Lower leg skin (tissue), 4 donors: Measurements from ENCODE around the gene EXOC6B. TPM values are rescaled to one million over a fixed set of nuclear protein-coding genes. Genes with fewer than 3 reads are reported as not detected.

ENCODE experiments used
- DNase-seq, 2 donors: peaks; one replicate each; pipeline ENCODE4 v3.0.0-alpha.2; 2019; ENCODE audit warnings: low spot score in 2 of 2
- H3K4me3 ChIP-seq: fragments of 200-600 bp; sonication (generic); 2 replicates; pipeline ENCODE4 v1.5.1; 2017; ENCODE audit warnings: mild to moderate bottlenecking, low read depth; ENCODE audit not compliant: poor library complexity, severe bottlenecking
- POLR2A ChIP-seq, 2 donors: fragments of 450-650 bp; IDR thresholded peaks; one replicate each; pipeline ENCODE4 v1.6.1; 2016 to 2017; ENCODE audit warnings: antibody characterized with exemption in 2 of 2, mild to moderate bottlenecking in 1 of 2, moderate library complexity in 1 of 2
- WGBS, 2 donors: methylation state at CpG; one replicate each; pipeline ENCODE4 v1.1.5; 2018; 5-methylcytosine and 5-hydroxymethylcytosine counted together
- intact Hi-C: fragments of 100-400 bp; cut with DNase I; formaldehyde crosslinking; loops from one replicate; pipeline ENCODE4 v1.15.0; 2023; ENCODE audit warnings: low total_unique reads
- total RNA-seq, 4 donors: library from RNA; depleted of rRNA; stranded (reverse); fragments of >200 nt; gene quantifications; one replicate each; pipeline ENCODE4 v1.1.0, GENCODE V29; 2016
- TF ChIP-seq, protein P1 (sequence below), 3 donors: fragments of 450-650 bp; IDR thresholded peaks; one replicate each; pipeline ENCODE4 v1.5.1; 2016; ENCODE audit warnings: antibody characterized with exemption in 3 of 3, mild to moderate bottlenecking in 3 of 3, moderate library complexity in 2 of 3

The EXOC6B gene
- total RNA-seq, 4 donors from 2014 or later: 85.8 to 164 (median 103) TPM

DNA sequence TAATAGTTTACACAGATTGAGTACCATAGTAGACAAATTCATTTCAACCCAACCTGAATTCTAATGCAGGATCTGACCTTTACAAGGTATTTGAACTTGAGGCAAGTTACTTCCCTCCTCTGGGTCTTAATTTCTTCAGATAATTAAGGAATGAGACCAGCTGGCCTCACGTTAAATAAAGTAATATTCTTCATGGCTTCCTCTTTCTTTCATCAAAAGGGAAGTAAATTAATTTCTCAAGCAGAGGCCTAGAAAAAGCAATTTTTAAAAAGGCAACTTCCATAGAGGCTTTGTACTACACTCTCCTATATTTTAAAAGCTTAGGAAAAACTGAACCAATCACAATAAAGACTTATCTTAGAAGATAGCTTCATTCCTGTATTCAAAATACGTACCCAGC is 109.2 kb downstream of the EXOC6B start:
- no peak overlapping the region for H3K4me3 ChIP-seq
- DNase-seq: no peak
- no peak for TF ChIP-seq POLR2A (IDR thresholded peaks at IDR 0.05)
- TF ChIP-seq, protein P1, sequence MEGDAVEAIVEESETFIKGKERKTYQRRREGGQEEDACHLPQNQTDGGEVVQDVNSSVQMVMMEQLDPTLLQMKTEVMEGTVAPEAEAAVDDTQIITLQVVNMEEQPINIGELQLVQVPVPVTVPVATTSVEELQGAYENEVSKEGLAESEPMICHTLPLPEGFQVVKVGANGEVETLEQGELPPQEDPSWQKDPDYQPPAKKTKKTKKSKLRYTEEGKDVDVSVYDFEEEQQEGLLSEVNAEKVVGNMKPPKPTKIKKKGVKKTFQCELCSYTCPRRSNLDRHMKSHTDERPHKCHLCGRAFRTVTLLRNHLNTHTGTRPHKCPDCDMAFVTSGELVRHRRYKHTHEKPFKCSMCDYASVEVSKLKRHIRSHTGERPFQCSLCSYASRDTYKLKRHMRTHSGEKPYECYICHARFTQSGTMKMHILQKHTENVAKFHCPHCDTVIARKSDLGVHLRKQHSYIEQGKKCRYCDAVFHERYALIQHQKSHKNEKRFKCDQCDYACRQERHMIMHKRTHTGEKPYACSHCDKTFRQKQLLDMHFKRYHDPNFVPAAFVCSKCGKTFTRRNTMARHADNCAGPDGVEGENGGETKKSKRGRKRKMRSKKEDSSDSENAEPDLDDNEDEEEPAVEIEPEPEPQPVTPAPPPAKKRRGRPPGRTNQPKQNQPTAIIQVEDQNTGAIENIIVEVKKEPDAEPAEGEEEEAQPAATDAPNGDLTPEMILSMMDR (IDR thresholded peaks at IDR 0.05): no peak
- intact Hi-C loops: no loop called here
- 37 to 88% methylated on average over 2 of the region's 2 CpGs for WGBS, 2 donors

DNA sequence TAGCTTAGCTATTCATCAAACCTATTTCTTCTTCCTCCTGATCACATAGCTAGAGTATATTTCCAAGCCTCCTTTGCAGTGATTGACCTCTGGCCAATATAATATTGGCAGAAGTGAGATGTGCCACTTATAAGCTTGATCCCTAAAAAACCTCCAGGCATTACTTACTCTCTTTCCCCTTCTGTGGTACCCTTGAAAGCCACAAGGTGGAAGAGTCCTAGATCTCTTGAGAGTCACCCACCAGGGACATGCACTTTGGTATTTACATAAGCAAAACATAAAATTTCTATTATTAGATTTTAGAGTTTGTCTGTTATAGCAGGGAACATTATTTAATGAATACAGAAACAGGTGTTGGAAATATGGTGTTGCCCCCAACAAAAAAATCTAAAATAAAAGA is 112.0 kb downstream of the EXOC6B start:
- DNase-seq: no peak
- no peak for TF ChIP-seq POLR2A (IDR thresholded peaks at IDR 0.05)
- TF ChIP-seq, protein P1 (IDR thresholded peaks at IDR 0.05): no peak
- H3K4me3 ChIP-seq: no peak overlapping the region
- intact Hi-C loops: no loop called here

DNA sequence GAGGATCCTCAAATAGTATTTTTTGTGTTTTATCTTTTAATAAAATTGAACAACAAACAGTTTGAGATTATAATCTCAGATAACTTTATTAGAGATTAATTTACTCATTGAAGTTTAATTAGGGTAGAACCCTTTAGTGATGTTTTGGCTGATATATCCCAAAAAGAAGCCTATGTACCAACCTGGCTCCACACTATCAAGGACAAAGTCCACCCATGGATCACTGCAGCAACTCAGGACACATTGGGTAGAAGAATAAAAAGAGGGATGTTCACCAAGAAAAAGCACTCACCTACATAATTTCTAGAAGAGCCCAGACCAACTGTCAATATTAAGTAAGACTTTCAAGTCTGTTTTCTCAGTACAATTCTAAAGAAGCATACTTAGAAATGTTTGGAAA is 112.9 kb downstream of the EXOC6B start:
- DNase-seq: no peak
- H3K4me3 ChIP-seq: no peak overlapping the region
- TF ChIP-seq, protein P1 (IDR thresholded peaks at IDR 0.05): no peak
- TF ChIP-seq POLR2A (IDR thresholded peaks at IDR 0.05): no peak
- intact Hi-C loops: no loop called here

DNA sequence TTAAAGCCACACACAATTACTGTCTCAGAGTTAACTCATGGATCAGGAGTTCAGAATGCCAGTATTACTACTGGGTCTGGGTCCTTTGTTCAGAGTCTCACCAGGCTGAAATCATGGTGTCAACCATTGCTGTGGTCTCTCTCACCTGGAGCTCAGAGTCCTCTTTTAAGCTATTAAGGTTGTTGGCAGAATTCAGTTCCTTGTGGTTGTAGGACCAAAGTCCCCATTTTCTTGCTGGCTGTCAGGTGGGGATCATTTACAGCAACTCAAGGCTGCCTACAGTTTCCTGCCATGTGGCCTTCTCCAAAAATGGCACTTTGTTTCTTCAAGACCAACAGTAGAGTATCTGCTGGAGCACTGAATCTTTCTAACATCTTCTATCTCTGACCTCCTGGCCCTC is 113.5 kb downstream of the EXOC6B start:
- no peak for TF ChIP-seq POLR2A (IDR thresholded peaks at IDR 0.05)
- TF ChIP-seq, protein P1 (IDR thresholded peaks at IDR 0.05): no peak
- intact Hi-C loops: no loop called here
- no peak for DNase-seq
- H3K4me3 ChIP-seq: no peak overlapping the region

DNA sequence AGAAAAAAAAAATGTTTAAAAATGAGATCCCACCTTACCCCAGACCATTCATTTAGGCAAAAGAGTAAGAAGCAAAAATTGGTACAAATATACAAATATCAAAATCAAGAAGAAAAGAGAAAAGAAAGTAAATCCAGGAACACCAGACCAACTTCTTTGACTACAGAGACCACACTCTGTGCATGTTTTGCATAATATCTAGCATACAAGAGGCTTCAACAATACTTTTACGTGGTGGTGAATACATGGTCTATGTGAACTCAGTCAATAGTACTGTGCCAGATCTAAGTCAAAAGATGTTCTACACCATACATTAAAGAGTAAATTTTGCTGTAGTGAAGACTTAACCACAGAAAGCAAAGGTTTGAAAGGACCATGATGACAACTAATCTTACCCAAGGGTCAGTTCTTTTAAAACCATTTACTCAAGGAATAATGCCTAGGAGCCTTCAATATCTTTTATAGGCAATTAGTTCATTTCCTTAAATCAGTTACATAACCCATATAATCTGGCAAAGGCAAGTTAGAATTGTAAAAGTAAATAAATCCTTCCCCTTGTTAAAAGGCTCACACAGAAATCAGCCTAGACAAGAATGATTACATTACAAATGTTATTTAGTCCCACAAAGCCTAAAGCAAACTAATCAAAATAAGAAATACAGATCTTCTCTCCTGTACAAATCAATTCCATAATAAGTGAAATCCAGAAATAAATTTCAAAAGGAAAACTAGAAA is 115.2 kb downstream of the EXOC6B start:
- TF ChIP-seq POLR2A (IDR thresholded peaks at IDR 0.05): no peak
- intact Hi-C loops: no loop called here
- no peak for DNase-seq
- no peak overlapping the region for H3K4me3 ChIP-seq
- WGBS, 2 donors: 92 to 96% methylated on average over 1 of the region's 1 CpG

DNA sequence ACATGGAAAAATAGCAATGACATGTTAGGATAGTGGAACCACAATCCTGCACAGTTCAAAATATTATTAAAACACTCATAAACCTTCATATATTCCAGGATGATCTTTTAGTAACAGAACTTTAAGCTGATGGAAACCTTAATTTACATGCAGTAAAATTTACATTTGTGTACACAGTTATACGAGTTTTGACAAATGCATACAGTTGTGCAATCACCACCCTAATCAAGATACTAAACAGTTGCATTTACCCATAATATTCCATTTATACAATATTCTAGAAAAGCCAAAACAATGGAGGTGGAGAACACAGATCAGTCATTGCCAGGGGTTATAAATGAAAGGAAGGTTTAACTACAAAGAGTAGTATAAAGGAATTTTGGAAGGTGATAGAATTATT is 117.6 kb downstream of the EXOC6B start:
- intact Hi-C loops: no loop called here
- DNase-seq: no peak
- 42 to 65% methylated on average over 1 of the region's 1 CpG for WGBS, 2 donors
- H3K4me3 ChIP-seq: no peak overlapping the region
- no peak for TF ChIP-seq POLR2A (IDR thresholded peaks at IDR 0.05)
- TF ChIP-seq, protein P1 (IDR thresholded peaks at IDR 0.05): no peak
